ENCODE results near the gene ARRDC2.
A peak's percentile ranks its signal among the peaks of the same experiment; 100 is the strongest.
"Not testable (repeated sequence)": the region's sequence is repeated elsewhere in the genome, so short reads cannot be mapped to it uniquely, and the experiment has no call there.

Gene ARRDC2

DNA sequence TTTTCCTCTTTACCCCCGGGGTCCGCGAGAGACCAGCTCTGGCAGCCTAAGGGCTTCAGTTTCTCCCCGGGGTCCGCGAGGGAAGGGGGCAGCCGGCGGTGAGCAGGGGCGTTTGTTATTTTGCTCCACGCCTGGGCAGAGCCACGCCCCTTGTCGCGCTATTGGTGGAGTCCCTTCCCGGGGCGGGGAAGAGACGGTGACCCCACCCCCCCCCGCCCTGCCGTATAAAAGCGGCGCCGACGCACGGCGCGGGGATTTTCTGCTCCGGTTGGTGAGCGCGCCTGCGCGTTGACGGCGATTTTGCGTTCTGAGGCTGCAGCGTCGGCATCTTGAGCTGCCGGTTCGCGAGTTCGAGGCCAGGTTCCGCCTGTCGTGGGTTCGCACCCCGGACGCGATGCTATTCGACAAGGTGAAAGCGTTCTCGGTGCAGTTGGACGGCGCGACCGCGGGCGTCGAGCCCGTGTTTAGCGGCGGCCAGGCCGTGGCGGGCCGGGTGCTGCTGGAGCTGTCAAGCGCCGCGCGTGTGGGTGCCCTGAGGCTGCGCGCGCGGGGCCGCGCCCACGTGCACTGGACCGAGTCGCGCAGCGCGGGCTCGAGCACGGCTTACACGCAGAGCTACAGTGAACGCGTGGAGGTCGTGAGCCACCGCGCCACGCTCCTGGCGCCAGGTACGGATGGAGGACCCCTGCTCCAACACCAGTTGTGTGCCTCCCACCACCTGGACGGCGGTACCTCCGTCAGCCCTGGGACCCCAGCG, at the start of gene ARRDC2:
Gene ARRDC2 (plus strand): TSS at position 254 of the 757 bp plus-strand sequence. CDS start 141 bp downstream, at position 395.
- DNase-seq (ENCODE audit: insufficient read length, low spot score) (peak; percentile 100), FAIRE-seq (peak; percentile 81)

DNA sequence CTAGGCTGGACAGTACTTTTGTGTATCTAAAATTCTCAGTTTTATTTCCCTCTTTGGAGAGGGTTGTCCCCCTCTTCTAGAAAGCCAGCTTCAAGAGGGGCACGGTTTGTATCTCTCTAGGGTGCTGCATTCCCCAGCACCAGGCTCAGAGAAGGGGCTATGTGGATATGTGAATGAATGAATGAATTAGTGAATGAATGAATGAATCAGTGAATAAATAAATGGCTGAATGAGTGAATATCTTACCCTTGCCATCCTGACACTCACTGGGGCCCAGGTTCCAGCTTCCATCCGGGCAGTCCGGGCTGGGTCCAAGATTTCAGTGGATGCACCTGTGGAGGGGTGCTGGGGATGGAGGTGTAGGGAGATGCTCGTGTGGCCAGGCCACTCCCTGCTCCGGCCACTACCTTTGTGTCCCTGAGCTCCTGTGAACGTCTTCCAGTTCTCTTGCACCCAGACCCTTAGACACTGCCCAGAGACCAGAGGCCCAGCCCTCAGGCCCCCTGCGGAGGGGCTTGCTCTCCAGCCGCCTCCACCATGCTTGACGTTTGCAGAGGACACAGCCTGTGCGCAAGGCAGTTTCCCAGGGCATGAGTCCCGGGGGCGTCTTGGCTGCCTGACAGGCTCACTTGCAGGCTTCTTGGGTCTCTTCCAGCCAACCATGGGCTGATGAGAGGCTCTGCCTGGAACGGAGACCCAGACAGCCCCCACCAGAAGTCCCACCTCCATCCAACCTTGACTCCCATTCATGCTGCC, 43.9 kb upstream of the ARRDC2 start:
- FAIRE-seq (no peak), DNase-seq (ENCODE audit: insufficient read length, low spot score) (no peak)

DNA sequence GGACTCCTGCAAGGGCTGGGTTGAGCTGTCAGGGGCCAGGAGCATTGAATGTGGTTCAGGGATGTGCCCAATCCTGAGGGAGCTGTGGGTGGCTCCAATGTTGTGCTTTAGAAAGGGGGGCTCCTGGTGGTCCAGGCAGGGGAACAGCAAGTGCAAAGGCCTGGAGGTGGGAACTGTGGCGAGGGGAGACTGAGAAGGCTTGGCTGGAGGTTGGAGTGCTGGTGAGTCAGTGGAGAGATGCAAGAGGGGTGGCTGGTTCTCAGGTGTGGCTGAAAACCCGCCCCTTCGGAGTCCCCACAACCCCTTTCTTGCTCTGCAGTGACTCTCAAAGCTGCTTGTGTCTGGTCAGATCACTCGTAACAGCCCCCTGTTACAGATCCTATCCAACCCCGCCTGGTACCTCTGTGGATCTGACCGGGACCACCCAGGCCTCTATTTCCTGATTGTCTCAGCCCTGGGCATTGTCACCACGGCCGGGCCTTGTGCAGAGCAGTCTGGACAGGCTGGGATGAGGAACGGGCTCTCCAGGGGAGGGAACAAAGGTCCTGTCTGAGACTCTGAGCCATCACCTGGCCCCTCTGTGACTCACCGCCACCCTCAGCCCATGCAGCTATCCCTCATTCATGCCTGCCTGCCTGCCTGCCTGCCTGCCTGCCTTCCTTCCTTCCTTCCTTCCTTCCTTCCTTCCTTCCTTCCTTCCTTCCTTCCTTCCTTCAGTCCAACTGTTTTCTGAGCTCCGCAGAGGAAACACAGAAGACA, 42.4 kb upstream of the ARRDC2 start:
- FAIRE-seq, result no peak

DNA sequence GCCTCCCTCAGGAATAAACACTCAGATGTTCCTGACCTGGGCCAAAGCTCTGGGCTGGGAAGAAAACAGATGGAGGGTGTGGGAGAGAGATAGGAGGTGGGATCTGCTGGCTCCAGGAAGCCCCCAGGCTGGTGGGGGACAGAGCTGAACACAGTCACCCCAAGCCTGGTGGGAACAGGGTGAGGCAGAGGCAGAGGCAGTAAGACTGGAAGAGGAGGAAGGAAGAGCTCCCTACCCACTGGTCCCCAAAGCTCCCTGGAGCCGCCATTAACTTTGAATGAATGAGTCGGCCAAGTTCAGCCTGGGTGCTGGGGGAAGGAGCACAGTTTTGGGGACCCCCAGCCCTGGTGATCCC, 41.9 kb upstream of the ARRDC2 start:
- no peak for FAIRE-seq

More for the DNA sequence above, 42.4 kb upstream of the ARRDC2 start:
- no peak for DNase-seq (ENCODE audit: insufficient read length, low spot score)

DNA sequence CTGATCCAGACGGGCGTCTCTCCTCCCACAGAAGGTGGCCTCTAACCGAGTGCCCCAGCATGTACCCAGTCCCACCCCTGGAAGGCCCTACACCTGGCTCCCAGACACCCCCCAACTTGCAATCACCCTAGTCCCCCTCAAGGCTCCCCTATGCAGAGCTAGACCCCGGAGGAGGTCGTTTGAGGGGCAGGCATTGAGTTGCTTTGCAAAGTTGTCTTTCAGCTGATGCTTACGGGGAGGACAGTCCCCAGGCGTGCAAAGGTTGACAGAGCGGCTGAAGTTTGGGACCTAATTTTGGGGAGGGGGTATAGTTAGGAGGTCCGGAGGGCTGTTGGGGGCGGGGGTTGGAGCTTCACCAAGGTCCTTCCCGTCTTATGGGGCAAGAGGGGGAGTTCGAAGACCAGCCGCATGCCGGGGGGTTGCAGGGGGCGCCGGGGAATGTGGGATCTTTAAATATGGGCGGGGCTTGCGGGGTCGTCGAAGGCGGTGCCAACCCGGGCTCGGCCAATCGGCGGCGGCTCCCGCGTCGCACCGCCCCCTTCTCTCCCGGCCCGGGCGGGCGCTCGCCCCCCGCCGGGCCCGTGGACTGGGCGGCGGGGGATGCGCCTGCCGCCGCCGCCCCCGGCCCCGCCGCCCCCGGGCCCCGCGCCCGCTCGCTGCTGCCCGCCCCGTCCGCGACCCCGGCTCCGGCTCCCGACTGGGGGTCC, 41.3 kb upstream of the ARRDC2 start, which contains the start of gene KCNN1:
Gene KCNN1 (plus strand): TSS at position 558 of the 707 bp plus-strand sequence. CDS start 6,782 bp downstream, outside the sequence.
- no peak for FAIRE-seq
- no peak for DNase-seq (ENCODE audit: insufficient read length, low spot score)

More for the DNA sequence above, 41.9 kb upstream of the ARRDC2 start:
- DNase-seq (ENCODE audit: insufficient read length, low spot score), result no peak

DNA sequence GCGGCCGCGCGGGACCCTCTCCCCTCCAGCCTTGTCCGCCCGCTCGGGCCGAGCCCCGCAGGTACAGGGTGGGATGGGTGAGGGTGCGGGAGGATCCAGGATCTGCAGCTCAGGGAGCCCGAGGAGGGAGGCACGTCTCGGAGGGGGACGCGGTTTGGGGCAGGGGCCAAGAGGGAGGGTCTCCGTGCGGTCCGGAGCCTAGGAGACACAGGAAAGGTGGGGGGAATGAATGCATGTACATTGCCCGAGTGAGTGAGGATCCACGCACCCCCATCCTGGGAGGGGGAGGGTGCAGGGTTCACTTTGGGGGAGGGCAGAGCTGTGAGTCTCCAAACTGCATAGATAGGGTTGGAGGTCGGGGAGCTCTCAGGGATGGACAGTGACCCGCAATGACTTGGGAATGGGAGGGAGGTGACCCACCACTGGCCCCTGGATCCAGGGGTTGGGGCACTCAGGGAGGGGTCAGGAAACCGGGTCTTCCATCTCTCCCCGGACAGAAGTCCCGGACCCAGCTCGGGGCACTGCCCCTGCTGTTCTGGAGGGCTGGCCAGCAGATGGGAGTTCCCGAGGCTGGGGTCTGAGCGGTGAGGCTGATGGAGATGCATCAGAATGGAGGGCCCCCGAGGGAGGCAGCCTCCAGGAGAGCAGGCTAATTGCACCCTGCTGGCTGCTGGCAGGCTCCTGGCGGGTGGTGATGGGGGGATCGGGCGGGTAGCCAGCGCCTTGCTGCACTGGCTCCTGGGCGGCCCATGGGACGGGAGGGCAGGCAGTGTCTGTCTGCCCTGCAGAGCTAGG, 40.5 kb upstream of the ARRDC2 start:
- FAIRE-seq, result no peak
- no peak for DNase-seq (ENCODE audit: insufficient read length, low spot score)

DNA sequence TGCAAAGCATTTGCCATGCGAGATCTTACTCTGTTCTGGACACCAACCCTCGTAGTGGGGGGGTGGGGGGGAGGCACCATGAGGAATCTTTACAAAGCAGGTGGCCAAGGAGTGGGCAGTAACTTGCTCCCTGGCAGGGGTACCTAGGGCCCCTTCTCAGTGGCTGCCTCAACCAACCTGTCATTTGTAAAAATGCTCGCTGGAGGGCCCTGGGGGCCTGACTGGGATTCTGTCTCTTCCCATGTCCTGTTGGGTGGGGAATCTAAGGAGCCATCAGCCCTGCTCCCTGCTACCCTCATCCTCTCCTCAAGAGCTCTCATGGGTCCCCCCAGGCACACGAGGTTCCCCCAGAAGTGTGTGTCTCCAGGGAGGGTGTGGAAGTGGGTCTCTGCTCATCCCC, 39.6 kb upstream of the ARRDC2 start:
- FAIRE-seq (no peak), DNase-seq (ENCODE audit: insufficient read length, low spot score) (no peak)

DNA sequence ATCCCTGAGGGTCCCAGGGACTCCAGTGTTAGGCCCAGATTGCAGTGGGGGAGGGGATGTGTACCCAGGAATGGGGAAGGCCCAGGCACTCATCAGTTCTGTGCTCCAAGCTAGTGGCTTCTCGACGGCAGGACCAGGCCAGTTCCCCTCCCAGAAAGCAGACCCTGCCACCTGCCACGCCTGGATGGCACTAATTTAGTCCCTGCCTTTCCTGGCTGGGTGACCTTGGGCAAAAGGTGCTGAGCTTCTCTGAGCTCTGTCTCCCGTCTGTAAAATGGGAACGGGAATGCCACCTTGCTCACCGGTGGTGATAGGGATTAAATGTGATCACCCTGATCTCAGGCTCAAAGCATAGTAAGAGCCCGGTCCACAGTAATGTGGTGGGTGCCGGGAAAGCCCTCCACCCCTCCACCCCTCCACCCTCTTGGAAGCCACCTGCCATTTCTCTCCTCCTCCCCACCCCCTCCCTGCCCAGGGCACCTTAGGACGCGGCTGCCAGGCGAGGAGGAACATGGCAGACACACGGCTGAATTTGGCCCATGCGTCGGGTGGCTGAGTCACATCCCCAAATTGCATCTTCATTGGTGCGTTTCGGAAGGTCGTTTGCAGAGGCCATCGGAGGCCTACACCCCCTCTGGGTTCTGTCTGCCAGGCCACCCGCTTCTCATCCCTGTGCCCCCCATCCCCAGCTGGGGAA, 38.7 kb upstream of the ARRDC2 start:
- FAIRE-seq, result no peak
- no peak for DNase-seq (ENCODE audit: insufficient read length, low spot score)

DNA sequence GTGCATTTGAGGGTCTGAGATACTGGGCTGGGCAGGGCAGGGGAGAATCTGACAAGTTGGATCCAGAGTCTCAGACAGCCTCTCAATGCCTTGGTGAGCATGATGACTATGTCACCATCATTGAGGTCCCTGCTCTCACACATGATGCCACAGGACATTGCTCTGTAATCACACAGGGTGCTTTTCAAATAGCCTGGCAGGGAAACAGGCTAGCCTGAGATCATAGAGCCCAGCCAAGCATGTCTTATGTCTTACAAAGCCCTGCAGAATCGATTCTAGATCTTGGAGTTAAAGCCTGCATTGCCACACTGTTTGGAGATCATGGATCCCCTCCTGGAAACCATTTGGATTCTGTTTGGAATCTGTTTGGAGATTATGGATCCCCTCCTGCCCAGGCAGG, 35.7 kb upstream of the ARRDC2 start:
- no peak for DNase-seq (ENCODE audit: insufficient read length, low spot score)
- no peak for FAIRE-seq

DNA sequence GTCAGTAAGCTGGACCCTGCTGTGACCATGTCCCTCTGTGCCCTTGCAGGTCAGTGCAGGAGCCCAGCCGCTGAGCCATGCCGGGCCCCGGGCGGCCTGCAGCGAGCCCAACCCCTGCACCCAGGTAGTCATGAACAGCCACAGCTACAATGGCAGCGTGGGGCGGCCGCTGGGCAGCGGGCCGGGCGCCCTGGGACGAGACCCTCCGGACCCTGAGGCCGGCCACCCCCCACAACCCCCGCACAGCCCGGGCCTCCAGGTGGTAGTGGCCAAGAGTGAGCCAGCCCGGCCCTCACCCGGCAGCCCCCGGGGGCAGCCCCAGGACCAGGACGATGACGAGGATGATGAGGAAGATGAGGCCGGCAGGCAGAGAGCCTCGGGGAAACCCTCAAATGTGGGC, 34.2 kb upstream of the ARRDC2 start:
- DNase-seq (ENCODE audit: insufficient read length, low spot score) (no peak), FAIRE-seq (no peak)

DNA sequence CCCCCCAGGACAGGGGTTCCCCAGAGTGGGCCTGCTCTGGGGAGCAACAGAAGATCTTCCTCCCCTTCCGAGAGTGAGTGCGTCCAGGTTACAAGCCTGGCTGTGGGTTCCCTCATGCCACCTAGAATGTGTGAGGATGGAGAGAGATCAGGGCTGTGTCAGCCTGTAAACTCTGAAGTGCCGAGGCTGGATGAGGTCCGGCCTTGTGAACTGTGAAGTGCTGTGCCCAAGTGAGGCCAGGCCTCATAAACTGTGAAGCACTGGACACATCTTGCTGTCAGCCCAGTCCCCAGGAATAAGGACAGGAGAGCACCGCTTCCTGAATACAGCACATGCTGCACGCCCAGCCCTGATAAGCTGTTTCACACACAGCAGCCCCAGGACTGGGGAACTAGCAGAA, 33.4 kb upstream of the ARRDC2 start:
- no peak for FAIRE-seq

DNA sequence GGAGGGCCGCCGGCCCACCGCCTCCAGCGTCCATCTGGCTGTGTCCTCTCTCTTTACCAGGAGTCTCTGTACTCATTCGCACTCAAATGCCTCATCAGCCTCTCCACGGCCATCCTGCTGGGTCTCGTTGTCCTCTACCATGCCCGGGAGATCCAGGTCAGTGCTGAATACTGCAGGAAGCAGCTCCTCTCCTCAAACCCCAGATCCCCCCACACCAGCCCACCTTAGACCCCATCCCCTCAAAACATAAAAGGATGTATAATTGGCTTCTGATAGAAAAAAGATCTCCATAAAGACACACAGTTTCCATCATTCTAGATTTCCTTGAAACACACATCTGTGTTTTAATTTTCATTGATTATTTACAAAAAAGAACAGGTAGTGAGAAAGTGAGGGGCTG, 32.9 kb upstream of the ARRDC2 start:
- no peak for FAIRE-seq
- no peak for DNase-seq (ENCODE audit: insufficient read length, low spot score)

More for the DNA sequence above, 33.4 kb upstream of the ARRDC2 start:
- no peak for DNase-seq (ENCODE audit: insufficient read length, low spot score)

DNA sequence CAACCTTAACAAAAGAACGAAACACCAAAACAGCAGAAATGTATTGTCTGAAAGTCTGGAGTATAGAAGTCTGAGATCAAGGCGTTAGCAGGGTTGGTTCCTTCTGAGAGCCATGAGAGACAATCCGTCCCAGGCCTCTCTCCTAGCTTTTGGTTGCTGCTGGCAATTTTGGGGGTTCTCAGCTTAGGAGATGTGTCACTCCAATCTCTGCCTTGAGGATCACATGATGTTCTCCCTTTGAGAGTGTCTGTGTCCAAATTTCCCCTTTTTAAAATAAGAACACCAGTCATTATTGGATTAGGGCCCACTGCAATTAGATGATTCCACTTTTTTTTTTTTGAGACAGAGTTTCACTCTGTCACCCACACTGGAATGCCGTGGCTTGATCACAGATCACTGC, 30.9 kb upstream of the ARRDC2 start:
- DNase-seq (ENCODE audit: insufficient read length, low spot score) (no peak), FAIRE-seq (no peak)

DNA sequence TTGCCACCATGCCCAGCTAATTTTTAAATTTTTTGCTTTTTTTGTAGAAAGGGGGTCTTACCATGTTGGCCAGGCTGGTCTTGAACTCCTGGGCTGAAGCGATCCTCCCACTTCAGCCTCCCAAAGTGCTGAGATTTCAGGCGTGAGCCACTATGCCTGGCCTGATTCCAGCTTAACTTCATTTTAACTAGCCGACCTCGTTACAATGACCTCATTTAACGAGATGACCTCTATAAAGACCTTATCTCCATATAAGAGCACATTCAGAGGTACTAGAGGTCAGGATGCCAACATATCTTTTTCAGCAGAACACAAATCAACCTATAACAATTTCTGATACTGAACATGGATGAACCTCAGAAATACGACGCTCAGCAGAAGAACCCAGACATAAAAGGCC, 30.5 kb upstream of the ARRDC2 start:
- FAIRE-seq (no peak), DNase-seq (ENCODE audit: insufficient read length, low spot score) (no peak)

DNA sequence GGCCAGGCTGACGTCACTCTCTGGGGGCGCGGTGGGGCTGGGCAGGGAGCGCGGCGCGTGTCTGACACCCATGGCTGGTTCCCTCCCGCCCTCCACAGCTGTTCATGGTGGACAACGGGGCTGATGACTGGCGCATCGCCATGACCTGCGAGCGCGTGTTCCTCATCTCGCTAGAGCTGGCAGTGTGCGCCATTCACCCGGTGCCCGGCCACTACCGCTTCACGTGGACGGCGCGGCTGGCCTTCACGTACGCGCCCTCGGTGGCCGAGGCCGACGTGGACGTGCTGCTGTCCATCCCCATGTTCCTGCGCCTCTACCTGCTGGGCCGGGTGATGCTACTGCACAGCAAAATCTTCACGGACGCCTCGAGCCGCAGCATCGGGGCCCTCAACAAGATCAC, 26.4 kb upstream of the ARRDC2 start:
- no peak for FAIRE-seq
- DNase-seq (ENCODE audit: insufficient read length, low spot score), result no peak

DNA sequence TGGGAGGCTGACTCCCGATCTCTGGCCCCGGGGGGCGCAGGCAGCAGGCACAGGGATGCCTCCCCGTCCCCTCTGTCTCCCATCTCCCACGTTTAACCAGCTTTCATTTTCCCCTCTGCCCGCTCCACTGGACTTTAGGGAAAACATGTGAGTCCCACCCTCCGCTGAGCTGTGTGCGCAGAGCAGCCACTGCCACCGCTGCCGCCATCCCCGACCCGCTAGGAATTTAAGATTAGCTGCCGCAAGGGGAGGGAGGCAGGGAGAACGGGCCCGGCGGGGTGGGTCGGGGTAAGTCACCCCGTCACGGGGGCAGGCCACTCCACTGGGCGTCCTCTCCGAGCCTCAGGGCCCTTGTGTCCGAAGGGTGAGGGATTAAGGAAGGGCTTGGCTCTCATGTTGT, 25.5 kb upstream of the ARRDC2 start:
- no peak for DNase-seq (ENCODE audit: insufficient read length, low spot score)
- FAIRE-seq, result no peak

DNA sequence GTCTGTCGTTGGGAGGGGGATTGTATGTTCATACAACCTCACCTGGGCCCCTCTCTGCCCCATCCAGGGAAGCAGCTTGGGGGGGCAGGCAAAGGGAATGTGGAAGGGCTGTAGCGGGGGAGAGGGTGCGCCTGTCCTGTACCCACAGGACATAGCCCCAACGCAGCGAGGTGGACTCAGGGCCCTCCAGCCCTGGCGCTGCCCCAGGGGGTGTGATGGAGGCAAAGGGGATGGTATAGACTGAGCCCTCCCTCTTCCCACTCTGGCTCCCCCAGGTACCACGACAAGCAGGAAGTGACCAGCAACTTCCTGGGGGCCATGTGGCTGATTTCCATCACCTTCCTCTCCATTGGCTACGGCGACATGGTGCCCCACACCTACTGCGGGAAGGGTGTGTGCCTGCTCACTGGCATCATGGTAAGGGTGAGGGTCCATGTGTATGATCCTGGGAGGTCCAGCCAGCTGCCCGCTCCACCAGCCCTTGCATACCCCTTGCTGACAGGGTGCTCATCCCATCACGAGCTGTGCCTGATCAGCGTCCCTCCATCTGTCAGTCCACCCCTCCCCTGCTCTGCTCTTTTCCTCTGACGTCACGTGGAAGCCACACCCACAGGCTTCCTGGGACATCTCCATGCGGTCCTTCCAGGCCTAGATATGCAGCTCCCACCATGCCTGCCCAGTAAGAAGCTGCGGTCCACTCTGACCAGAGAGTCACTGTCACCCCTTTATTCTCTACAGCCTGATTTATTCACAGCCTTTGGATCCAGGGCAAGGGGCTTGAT, 22.7 kb upstream of the ARRDC2 start:
- FAIRE-seq, result no peak
- no peak for DNase-seq (ENCODE audit: insufficient read length, low spot score)

DNA sequence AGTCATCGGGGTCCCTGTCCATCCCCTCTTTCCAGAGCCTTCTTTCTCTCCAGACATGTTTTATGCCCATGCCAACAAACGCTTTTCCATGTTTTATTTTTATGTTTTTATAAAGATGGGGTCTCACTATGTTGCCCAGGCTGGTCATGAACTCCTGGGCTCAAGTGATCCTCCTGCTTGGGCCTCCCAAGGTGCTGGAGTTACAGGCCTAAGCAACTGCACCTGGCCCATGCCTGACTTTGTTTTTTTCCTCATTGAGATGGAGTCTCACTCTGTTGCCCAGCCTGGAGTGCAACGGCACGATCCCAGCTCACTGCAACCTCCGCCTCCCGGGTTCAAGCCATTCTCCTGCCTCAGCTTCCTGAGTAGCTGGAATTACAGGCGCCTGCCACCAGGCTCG, 21.4 kb upstream of the ARRDC2 start:
- not testable (repeated sequence) for FAIRE-seq; DNase-seq (ENCODE audit: insufficient read length, low spot score)

DNA sequence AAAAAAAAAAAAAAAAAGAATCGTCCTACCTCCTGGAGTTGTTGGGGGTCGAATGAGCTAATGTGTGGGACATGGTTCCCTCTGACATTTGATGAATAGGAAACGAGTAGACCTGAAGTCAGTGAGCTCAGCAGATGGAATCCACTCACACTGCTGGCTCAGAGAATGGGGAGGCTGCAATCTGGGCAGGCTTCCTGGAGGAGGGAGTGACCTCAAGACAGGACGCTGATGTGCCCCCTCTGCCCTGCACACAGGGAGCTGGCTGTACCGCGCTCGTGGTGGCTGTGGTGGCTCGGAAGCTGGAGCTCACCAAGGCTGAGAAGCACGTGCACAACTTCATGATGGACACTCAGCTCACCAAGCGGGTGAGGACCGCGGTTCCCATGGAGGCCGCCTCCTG, 19.8 kb upstream of the ARRDC2 start:
- no peak for FAIRE-seq

More for the DNA sequence above, 19.8 kb upstream of the ARRDC2 start:
- DNase-seq (ENCODE audit: insufficient read length, low spot score), result no peak

Measured in GM19239 (cell line).